Adrenal gland (tissue), 5 donors: ENCODE measurements around the gene FASTK.

Experiments used
- CTCF ChIP-seq, 6 experiments: fragments of 450-650 bp in 4 of 6; fragments of 200-600 bp in 2 of 6; sonication (generic) in 1 of 6; IDR thresholded peaks; 1 replicate in 5 of 6; 2 replicates in 1 of 6; pipeline versions ENCODE4 v1.5.1 to v1.8.0; 2016 to 2021; ENCODE audit warnings: antibody characterized with exemption in 6 of 6, mild to moderate bottlenecking in 2 of 6, moderate library complexity in 1 of 6
- POLR2A ChIP-seq, 2 donors: fragments of 450-650 bp; IDR thresholded peaks; one replicate each; pipeline ENCODE4 v1.6.1; 2017; ENCODE audit warnings: antibody characterized with exemption in 2 of 2, mild to moderate bottlenecking in 2 of 2, moderate library complexity in 1 of 2
- donor health status: DM: no; HTN: no; CAD: no.

GRCh38 chr7:151035026-151035717 is 45.4 kb downstream of the FASTK start:
- TF ChIP-seq CTCF (IDR thresholded peaks at IDR 0.05) (no peak), POLR2A (IDR thresholded peaks at IDR 0.05) (no peak)
